LNCaP clone FGC (cell line): ENCODE measurements around the gene PRKCE.

ENCODE experiments used
- DNase-seq: peaks from one replicate; pipeline ENCODE4 v3.0.0-alpha.2; 2011; ENCODE audit warnings: low read depth
- H3K4me3 ChIP-seq: 2 replicates; pipeline ENCODE4 v1.5.1; 2011; ENCODE audit warnings: mild to moderate bottlenecking, low read depth, low read length, control low read depth
- CTCF ChIP-seq: IDR thresholded peaks from 2 replicates; pipeline ENCODE4 v1.5.1; 2012; ENCODE audit warnings: mild to moderate bottlenecking; ENCODE audit not compliant: control insufficient read depth, insufficient read depth; ENCODE audit errors: extremely low read depth

PRKCE gene

GRCh38 chr2:46114996-46115395, 463.5 kb downstream of the PRKCE start:
- no peak for DNase-seq
- no peak overlapping the region for H3K4me3 ChIP-seq
- no peak for TF ChIP-seq CTCF

GRCh38 chr2:46116150-46116549, 464.7 kb downstream of the PRKCE start:
- DNase-seq: no peak
- no peak overlapping the region for H3K4me3 ChIP-seq
- TF ChIP-seq CTCF: no peak

- no peak for DNase-seq
- H3K4me3 ChIP-seq: no peak overlapping the region
- TF ChIP-seq CTCF: no peak
Measured at GRCh38 chr2:46116553-46116991, 465.1 kb downstream of the PRKCE start.

- TF ChIP-seq CTCF: no peak
- H3K4me3 ChIP-seq: no peak overlapping the region
- DNase-seq: no peak
Measured at GRCh38 chr2:46117379-46117778, 465.9 kb downstream of the PRKCE start.

- DNase-seq: no peak
- no peak for TF ChIP-seq CTCF
- no peak overlapping the region for H3K4me3 ChIP-seq
Measured at GRCh38 chr2:46117994-46118393, 466.5 kb downstream of the PRKCE start.

- no peak for TF ChIP-seq CTCF
Measured at GRCh38 chr2:46118656-46119371, 467.3 kb downstream of the PRKCE start.

GRCh38 chr2:46119453-46119852, 468.0 kb downstream of the PRKCE start:
- no peak for DNase-seq
- H3K4me3 ChIP-seq: no peak overlapping the region
- TF ChIP-seq CTCF: no peak

More at GRCh38 chr2:46118656-46119371, 467.3 kb downstream of the PRKCE start:
- no peak for DNase-seq
- no peak overlapping the region for H3K4me3 ChIP-seq
